Breast epithelium (tissue), 3 donors: ENCODE measurements around the gene GNG14.

Experiments used
- CTCF ChIP-seq, 3 donors: fragments of 450-650 bp; IDR thresholded peaks; one replicate each; pipeline ENCODE4 v1.5.1; 2016 to 2017; ENCODE audit warnings: antibody characterized with exemption in 3 of 3, mild to moderate bottlenecking in 3 of 3, moderate library complexity in 3 of 3
- POLR2A ChIP-seq: fragments of 450-650 bp; IDR thresholded peaks from one replicate; pipeline ENCODE4 v1.6.1; 2016; ENCODE audit warnings: antibody characterized with exemption, mild to moderate bottlenecking, moderate library complexity

- TF ChIP-seq CTCF (IDR thresholded peaks at IDR 0.05) (no peak), POLR2A (no peak)
Measured at GRCh38 chr19:12657966-12658365, 29.8 kb upstream of the GNG14 start.
